GM10248 (cell line): ENCODE measurements around the gene WDFY1.

Experiments
- CTCF ChIA-PET: fragments of 300-600 bp; sonication (Branson Sonifier 250); formaldehyde crosslinking; extraction: SDS; loops from one replicate; lab custom pipeline; 2021; ENCODE audit warnings: antibody characterized with exemption; lab: Yijun Ruan, JAX
- POLR2A ChIA-PET: fragments of 350-650 bp; sonication (Branson Sonifier 250); formaldehyde crosslinking; extraction: SDS; loops from one replicate; lab custom pipeline; 2020; ENCODE audit warnings: antibody characterized with exemption; lab: Yijun Ruan, JAX
- DNase-seq: peaks from one replicate; pipeline ENCODE4 v3.0.0; 2012; ENCODE audit errors: extremely low spot score
- TF ChIP-seq, protein P1 (sequence below): IDR thresholded peaks from 2 replicates; pipeline ENCODE4 v1.5.1; 2012; ENCODE audit warnings: mild to moderate bottlenecking, low read depth; ENCODE audit errors: extremely low read depth, missing control alignments, control extremely low read depth

The WDFY1 gene

DNA sequence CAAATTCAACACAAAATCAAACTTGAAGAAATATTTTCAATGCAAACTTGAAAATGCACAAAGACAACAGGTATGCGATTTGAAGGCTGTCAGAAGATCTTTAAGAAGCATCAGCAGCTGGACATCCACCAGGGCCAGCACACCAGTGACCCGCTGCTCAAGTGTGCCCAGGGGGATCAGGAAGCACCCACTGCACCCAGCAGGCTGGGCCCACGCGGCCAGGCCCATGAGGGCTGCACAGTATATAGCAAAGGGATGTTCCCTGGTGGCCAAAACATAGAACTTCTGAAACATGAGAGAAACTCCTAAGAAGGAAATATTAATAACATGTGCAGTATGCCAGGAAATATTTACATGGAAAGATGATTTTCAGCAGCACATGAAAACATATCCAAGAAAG, 25.0 kb downstream of the WDFY1 start:
- TF ChIP-seq, protein P1, sequence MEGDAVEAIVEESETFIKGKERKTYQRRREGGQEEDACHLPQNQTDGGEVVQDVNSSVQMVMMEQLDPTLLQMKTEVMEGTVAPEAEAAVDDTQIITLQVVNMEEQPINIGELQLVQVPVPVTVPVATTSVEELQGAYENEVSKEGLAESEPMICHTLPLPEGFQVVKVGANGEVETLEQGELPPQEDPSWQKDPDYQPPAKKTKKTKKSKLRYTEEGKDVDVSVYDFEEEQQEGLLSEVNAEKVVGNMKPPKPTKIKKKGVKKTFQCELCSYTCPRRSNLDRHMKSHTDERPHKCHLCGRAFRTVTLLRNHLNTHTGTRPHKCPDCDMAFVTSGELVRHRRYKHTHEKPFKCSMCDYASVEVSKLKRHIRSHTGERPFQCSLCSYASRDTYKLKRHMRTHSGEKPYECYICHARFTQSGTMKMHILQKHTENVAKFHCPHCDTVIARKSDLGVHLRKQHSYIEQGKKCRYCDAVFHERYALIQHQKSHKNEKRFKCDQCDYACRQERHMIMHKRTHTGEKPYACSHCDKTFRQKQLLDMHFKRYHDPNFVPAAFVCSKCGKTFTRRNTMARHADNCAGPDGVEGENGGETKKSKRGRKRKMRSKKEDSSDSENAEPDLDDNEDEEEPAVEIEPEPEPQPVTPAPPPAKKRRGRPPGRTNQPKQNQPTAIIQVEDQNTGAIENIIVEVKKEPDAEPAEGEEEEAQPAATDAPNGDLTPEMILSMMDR, result no peak
- CTCF ChIA-PET, result interaction anchor here (1.0 to 2.3 kb wide), 4 partner anchors 10 to 21 kb away, joined by 3 to 8 read pairs (median 4); no protein-coding TSS in a partner anchor
- POLR2A ChIA-PET, result no interaction called here
- no peak for DNase-seq

DNA sequence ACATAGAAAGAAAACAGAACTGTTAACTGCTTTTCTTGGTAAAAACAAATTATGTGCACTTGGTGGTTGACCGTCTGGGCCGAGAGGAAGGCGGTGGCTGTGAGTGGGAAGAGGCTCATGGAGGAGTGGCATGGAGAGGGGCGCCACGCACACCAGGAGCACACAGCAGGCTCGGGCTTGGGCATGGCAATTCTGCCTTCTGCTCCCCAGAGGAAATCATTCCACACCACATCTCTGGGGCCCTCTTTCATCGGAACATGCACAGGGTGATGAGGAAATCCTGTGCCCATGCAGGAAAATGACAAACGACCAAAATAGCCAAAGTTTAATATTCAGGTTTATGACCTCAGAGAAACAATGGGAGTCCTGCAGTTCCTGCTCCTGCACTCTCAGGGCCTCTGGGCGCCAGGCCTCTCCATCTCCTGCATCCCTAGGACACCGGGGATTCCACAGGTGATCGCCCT, 26.4 kb downstream of the WDFY1 start:
- CTCF ChIA-PET, result no interaction called here
- DNase-seq, result no peak
- POLR2A ChIA-PET, result no interaction called here
- TF ChIP-seq, protein P1, result no peak

DNA sequence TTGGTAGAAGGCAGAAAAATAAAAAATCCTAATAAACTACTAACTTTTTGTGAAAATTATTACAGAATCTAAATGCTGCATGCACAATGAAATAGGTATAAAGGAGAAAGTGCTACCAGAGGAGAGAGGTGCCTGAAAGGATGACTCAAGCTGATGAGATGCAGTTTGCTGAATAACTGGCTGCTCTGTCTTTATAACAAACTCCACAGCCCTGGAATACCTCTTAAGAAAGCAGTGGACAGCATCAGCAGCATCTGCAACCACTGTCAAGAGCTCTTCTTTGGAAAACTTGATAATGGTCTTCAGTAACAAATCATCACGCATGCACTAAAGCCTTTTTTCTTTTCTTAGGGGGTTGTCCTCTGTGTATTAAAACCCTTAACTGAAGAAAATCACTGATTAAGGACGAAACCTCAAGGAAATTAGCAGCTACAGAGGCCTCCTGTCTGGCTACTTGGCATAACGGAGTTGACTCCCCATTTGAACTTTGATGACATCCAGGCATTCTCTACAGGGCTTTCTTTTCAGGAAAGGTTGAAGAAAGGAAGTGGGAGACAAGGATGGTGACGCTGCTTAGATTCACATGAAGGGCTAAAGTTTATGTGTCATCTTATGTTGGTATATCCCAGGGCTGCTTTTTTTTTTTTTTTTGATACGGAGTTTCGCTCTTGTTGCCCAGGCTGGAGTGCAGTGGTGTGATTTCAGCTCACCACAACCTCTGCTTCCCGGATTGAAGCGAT, 28.8 kb downstream of the WDFY1 start:
- ChIA-PET CTCF (interaction anchor here (1.0 kb wide), 1 partner anchor 18 kb away, joined by 3 read pairs; no protein-coding TSS in a partner anchor), POLR2A (interaction anchor here (0.7 kb wide), 1 partner anchor 8 kb away, joined by 3 read pairs; no protein-coding TSS in a partner anchor)
- TF ChIP-seq, protein P1, result no peak
- DNase-seq, result no peak

DNA sequence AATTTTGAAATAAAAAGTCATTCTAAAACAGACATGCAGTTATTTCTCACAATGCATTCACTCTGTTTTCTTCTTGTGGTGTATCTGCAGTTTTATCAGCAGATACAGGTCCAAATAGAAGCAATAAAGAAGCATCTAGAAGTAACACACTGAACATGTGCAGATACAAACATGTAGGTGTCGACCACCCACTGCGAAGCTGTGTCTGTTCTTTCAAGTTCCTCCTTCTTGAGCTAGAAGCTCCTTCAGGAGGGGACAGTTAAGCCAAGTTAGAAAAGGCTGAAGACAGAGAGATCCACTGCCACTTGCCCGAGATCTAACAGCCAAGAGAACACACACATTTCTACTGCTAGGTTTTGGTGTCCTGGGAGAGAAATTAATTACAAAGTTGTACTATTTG, 30.1 kb downstream of the WDFY1 start:
- POLR2A ChIA-PET, result no interaction called here
- CTCF ChIA-PET, result interaction anchor here (1.3 to 1.5 kb wide), 2 partner anchors 9 to 43 kb away, joined by 3 to 5 read pairs; no protein-coding TSS in a partner anchor

DNA sequence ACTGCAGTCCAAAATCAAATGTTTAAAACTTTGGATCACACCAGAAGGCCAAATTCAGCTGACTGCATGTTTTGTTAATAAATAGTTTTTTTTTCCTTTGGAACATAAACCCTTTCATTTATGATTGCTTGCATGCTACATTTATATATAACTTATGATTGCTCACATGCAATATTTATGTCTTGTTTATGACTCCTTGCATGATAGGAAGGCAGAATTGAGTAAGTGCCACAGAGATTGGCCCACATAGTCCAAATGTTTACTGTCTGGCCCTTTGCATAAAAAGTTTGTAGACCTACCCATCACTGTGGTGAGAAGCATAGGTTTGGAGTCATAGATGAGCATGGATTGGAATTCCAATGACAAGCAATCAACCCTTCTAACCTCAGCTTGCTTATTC, 30.8 kb downstream of the WDFY1 start:
- POLR2A ChIA-PET, result interaction anchor here (0.6 kb wide), 2 partner anchors 17 to 45 kb away, joined by 3 to 7 read pairs; no protein-coding TSS in a partner anchor
- TF ChIP-seq, protein P1, result no peak
- CTCF ChIA-PET, result interaction anchor here (0.6 to 1.8 kb wide), 4 partner anchors 22 to 370 kb away, joined by 3 to 7 read pairs (median 3); no protein-coding TSS in a partner anchor
- no peak for DNase-seq

More for the DNA sequence above, 30.1 kb downstream of the WDFY1 start:
- no peak for DNase-seq
- TF ChIP-seq, protein P1, result no peak

DNA sequence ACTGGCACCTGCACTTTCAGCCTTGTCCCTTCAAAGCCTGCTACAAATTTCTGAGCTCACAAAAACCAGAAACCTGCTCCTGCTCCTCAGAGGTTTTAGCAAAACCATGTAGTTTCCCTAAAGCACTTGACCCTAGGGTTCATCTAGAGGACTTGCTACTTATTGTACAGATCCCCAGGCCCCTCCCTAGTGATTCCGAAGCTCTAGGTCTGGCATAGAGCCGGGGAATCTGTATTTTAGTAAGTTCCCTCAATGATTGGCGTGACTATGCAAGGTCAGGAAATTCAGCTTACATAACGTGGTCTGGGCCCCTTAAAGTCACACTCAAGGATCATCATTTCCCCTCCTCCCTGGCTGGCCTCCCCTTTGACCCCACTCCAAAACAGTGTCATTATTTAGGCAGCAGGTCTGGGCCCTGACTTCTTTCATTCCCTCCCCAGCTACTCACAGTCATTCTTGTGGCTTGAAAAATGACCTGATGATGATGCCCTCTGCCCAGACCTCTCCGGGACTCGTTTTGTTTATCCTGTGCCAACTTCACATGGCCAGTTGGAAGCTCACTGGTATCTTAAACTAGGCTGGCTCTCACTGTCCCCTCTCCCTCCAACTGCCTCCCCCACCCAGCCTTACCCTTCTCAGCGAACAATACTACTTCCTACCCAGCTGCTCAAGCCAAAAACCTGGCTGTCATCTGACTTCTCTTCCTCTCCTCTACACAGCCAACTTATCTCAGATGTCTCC, 36.0 kb downstream of the WDFY1 start:
- DNase-seq, result no peak

More for the DNA sequence above, 36.0 kb downstream of the WDFY1 start:
- ChIA-PET CTCF (interaction anchor here (0.9 to 1.5 kb wide), 4 partner anchors 12 to 31 kb away, joined by 3 to 4 read pairs (median 4); no protein-coding TSS in a partner anchor), POLR2A (interaction anchor here (1.0 kb wide), 1 partner anchor 12 kb away, joined by 4 read pairs; no protein-coding TSS in a partner anchor)
- TF ChIP-seq, protein P1, result no peak
